Measurements from ENCODE around the gene IFNA13. TPM values are rescaled to one million over a fixed set of nuclear protein-coding genes. Genes with fewer than 3 reads are reported as not detected.

IFNA13 gene
- polyA plus RNA-seq, 2 of the 4 experiments (the other 2 are of a cell fraction), result not detected

GRCh38 chr9:21322911-21323461, 44.9 kb downstream of the IFNA13 start:
- Histone ChIP-seq H3K4me1 (peaks cover 6% of the 10 kb centered on the region; the same call in 1 of the 3 replicates), H3K9me3 (no peaks in the 10 kb centered on the region), H3K27ac (no peak overlapping the region), H3K4me3 (no peak overlapping the region), H3K4me2 (no peak overlapping the region)
- FAIRE-seq, result no peak
- no peak for TF ChIP-seq MAZ (IDR thresholded peaks at IDR 0.05; ENCODE audit: borderline replicate concordance, low read depth, low read length)
- no peak for TF ChIP-seq FOSL2 (IDR thresholded peaks at IDR 0.05)
- 0 out of 2 replicates have a peak, but pooled peaks have one; percentile 4 for TF ChIP-seq FOSL2 (CRISPR knock-in tag; IDR thresholded peaks at IDR 0.05)
- TF ChIP-seq HDAC2 (IDR thresholded peaks at IDR 0.05), result no peak
- TF ChIP-seq RFX5 (IDR thresholded peaks at IDR 0.05), result no peak
- TF ChIP-seq CHD2 (IDR thresholded peaks at IDR 0.05; ENCODE audit: low read length, partially characterized antibody), result no peak
- no peak for TF ChIP-seq CEBPB (IDR thresholded peaks at IDR 0.05)
- ATAC-seq, result no peak
- DNase-seq (ENCODE audit: low read depth in 1 of 2, low spot score in 1 of 2), result no peak
- CTCF ChIA-PET, result interaction anchor here (1.3 to 2.3 kb wide), 7 partner anchors 12 to 466 kb away, joined by 5 to 14 read pairs (median 7); partner anchors contain the start of gene KLHL9
- WGBS (ENCODE audit: missing lambda C conversion rate), result 92% methylated on average over 5 of the region's 5 CpGs
- POLR2A ChIA-PET, result no interaction called here

GRCh38 chr9:21320465-21320864, 47.4 kb downstream of the IFNA13 start:
- H3K27ac ChIP-seq, result no peak overlapping the region
- DNase-seq (ENCODE audit: low read depth in 1 of 2, low spot score in 1 of 2), result no peak
- ATAC-seq, result no peak
- TF ChIP-seq NFE2L2 (conservative IDR thresholded peaks at IDR 0.05; ENCODE audit: low read length), result no peak
- TF ChIP-seq FOSB (CRISPR knock-in tag; IDR thresholded peaks at IDR 0.05), result no peak
- no peak for TF ChIP-seq KDM1A (IDR thresholded peaks at IDR 0.05; ENCODE audit: low read depth)
- no peak for TF ChIP-seq HEYL (CRISPR knock-in tag; IDR thresholded peaks at IDR 0.05)
- TF ChIP-seq POLR2A (IDR thresholded peaks at IDR 0.05; ENCODE audit: low read length), result no peak
- no peak for TF ChIP-seq ZC3H11A (IDR thresholded peaks at IDR 0.05)
- no peak for TF ChIP-seq USF2 (IDR thresholded peaks at IDR 0.05)
- TF ChIP-seq HOXB13 (CRISPR knock-in tag; IDR thresholded peaks at IDR 0.05; ENCODE audit: low read depth), result no peak
- TF ChIP-seq MAX (IDR thresholded peaks at IDR 0.05), result no peak
- no peak for TF ChIP-seq EP300 (IDR thresholded peaks at IDR 0.05)
- no peak for TF ChIP-seq JUN (IDR thresholded peaks at IDR 0.05)
- no peak for TF ChIP-seq ELK1 (IDR thresholded peaks at IDR 0.05; ENCODE audit: low read depth, low read length)
- FAIRE-seq, result peak; percentile 81
- H3K4me2 ChIP-seq, result no peak overlapping the region
- no peaks in the 10 kb centered on the region for H3K4me1 ChIP-seq
- H3K4me3 ChIP-seq, result no peak overlapping the region
- POLR2A ChIA-PET, result no interaction called here
- CTCF ChIA-PET, result interaction anchor here (1.0 to 5.9 kb wide), 6 partner anchors 9 to 470 kb away, joined by 3 to 38 read pairs (median 6); no protein-coding TSS in a partner anchor
- H3K9me3 ChIP-seq, result no peaks in the 10 kb centered on the region
- 86% methylated on average over 2 of the region's 2 CpGs for WGBS (ENCODE audit: missing lambda C conversion rate)

- no peaks in the 10 kb centered on the region for H3K9me3 ChIP-seq
- ATAC-seq (peak; percentile 77 to 94), DNase-seq (ENCODE audit: low read depth in 1 of 2, low spot score in 1 of 2) (peak in 1 of 2 experiments; percentile 58), FAIRE-seq (no peak)
- no peak overlapping the region for H3K4me3 ChIP-seq
- ChIA-PET POLR2A (interaction anchor here (0.6 to 1.1 kb wide), 2 partner anchors 16 to 267 kb away, joined by 3 to 6 read pairs; no protein-coding TSS in a partner anchor), CTCF (interaction anchor here (0.6 to 5.9 kb wide), 41 partner anchors 10 to 1531 kb away, joined by 3 to 38 read pairs (median 4); no protein-coding TSS in a partner anchor)
- WGBS (ENCODE audit: missing lambda C conversion rate), result 3% methylated on average over 7 of the region's 7 CpGs
- TF ChIP-seq NFE2L2 (conservative IDR thresholded peaks at IDR 0.05; ENCODE audit: low read length) (no peak), CHD2 (IDR thresholded peaks at IDR 0.05; ENCODE audit: low read length, partially characterized antibody) (no peak), MAFK (IDR thresholded peaks at IDR 0.05; ENCODE audit: partially characterized antibody) (no peak), ZSCAN20 (CRISPR knock-in tag; IDR thresholded peaks at IDR 0.05) (no peak), CEBPB (IDR thresholded peaks at IDR 0.05) (no peak), HOXB13 (CRISPR knock-in tag; IDR thresholded peaks at IDR 0.05; ENCODE audit: low read depth) (no peak), RAD21 (conservative IDR thresholded peaks at IDR 0.05 in 1 of 2, IDR thresholded peaks at IDR 0.05 in 1 of 2) (peak; percentile 76), JUNB (IDR thresholded peaks at IDR 0.05) (no peak), CTCF (IDR thresholded peaks at IDR 0.05) (peak; percentile 80), SMC3 (IDR thresholded peaks at IDR 0.05) (peak; percentile 62)
- no peaks in the 10 kb centered on the region for H3K4me1 ChIP-seq
- H3K27ac ChIP-seq, result no peak overlapping the region
- peak overlapping the region; percentile 19; the same call in 2 of the 3 replicates for H3K4me2 ChIP-seq
Measured at GRCh38 chr9:21317956-21318923, 49.6 kb downstream of the IFNA13 start.

Data from A549 (cell line).